GM23338 (cell line): ENCODE measurements around the gene TEX26. TPM values are rescaled to one million over a fixed set of nuclear protein-coding genes. Genes with fewer than 3 reads are reported as not detected.
"Not testable (repeated sequence)": the region's sequence is repeated elsewhere in the genome, so short reads cannot be mapped to it uniquely, and the experiment has no call there.

Experiments used
- ATAC-seq: fragments of 200-7000 bp; cut with Tn5 transposase; 3 replicates; pipeline ENCODE4 v1.9.1; 2020
- DNase-seq: peaks from one replicate; pipeline ENCODE4 v3.0.0-alpha.2; 2015; ENCODE audit warnings: low spot score
- H2AFZ ChIP-seq: fragments of 200-600 bp; sonication (generic); 2 replicates; pipeline ENCODE4 v1.8.0; 2016; ENCODE audit warnings: antibody characterized with exemption, mild to moderate bottlenecking, moderate library complexity
- H3F3A ChIP-seq: fragments of 200-600 bp; sonication (generic); replicated peaks from 2 replicates; pipeline ENCODE4 v1.8.0; 2017; ENCODE audit warnings: antibody characterized with exemption, mixed run types, low read depth
- H3K27ac ChIP-seq: fragments of 200-600 bp; sonication (generic); 2 replicates; pipeline ENCODE4 v1.6.1; 2016; ENCODE audit warnings: low read depth
- H3K27me3 ChIP-seq: fragments of 200-600 bp; sonication (generic); 2 replicates; pipeline ENCODE4 v1.8.0; 2016; ENCODE audit warnings: mild to moderate bottlenecking, mixed run types, moderate library complexity; ENCODE audit not compliant: insufficient read depth
- H3K36me3 ChIP-seq: fragments of 200-600 bp; sonication (generic); 2 replicates; pipeline ENCODE4 v1.8.0; 2016; ENCODE audit warnings: mild to moderate bottlenecking; ENCODE audit not compliant: insufficient read depth
- H3K4me1 ChIP-seq: fragments of 200-600 bp; sonication (generic); 2 replicates; pipeline ENCODE4 v1.8.0; 2016; ENCODE audit warnings: mild to moderate bottlenecking, moderate library complexity; ENCODE audit not compliant: insufficient read depth
- H3K4me2 ChIP-seq: fragments of 200-600 bp; sonication (generic); 2 replicates; pipeline ENCODE4 v1.7.1; 2017; ENCODE audit warnings: mixed run types
- H3K4me3 ChIP-seq: fragments of 200-600 bp; sonication (generic); 2 replicates; pipeline ENCODE4 v1.6.1; 2016; ENCODE audit warnings: mixed run types
- H3K79me2 ChIP-seq: fragments of 200-600 bp; sonication (generic); replicated peaks from 2 replicates; pipeline ENCODE4 v1.8.0; 2017; ENCODE audit warnings: mild to moderate bottlenecking; ENCODE audit not compliant: insufficient read depth
- H3K9me2 ChIP-seq: fragments of 200-600 bp; sonication (generic); 2 replicates; pipeline ENCODE4 v1.8.0; 2017; ENCODE audit not compliant: insufficient read depth
- H4K20me1 ChIP-seq: fragments of 200-600 bp; sonication (generic); replicated peaks from 2 replicates; pipeline ENCODE4 v1.8.0; 2017; ENCODE audit warnings: mild to moderate bottlenecking; ENCODE audit not compliant: insufficient read depth
- H3K27ac Mint-ChIP-seq: 2 replicates; pipeline ENCODE4 v1.8.0; 2020; ENCODE audit warnings: inconsistent platforms, mild to moderate bottlenecking, moderate library complexity, mixed read lengths
- H3K27me3 Mint-ChIP-seq: 3 replicates; pipeline ENCODE4 v1.8.0; 2022; ENCODE audit warnings: low read depth, mild to moderate bottlenecking, moderate library complexity, mixed read lengths, inconsistent platforms; ENCODE audit not compliant: insufficient read depth, poor library complexity
- H3K36me3 Mint-ChIP-seq: 3 replicates; pipeline ENCODE4 v1.8.0; 2021; ENCODE audit warnings: low read depth, mild to moderate bottlenecking, inconsistent platforms, moderate library complexity, mixed read lengths
- H3K4me1 Mint-ChIP-seq: 3 replicates; pipeline ENCODE4 v1.8.0; 2020; ENCODE audit warnings: mild to moderate bottlenecking, inconsistent platforms, mixed read lengths
- H3K4me3 Mint-ChIP-seq: 3 replicates; pipeline ENCODE4 v1.8.0; 2021; ENCODE audit warnings: moderate library complexity, mild to moderate bottlenecking, inconsistent platforms, mixed read lengths
- H3K9me3 Mint-ChIP-seq: 3 replicates; pipeline ENCODE4 v1.8.0; 2020; ENCODE audit warnings: moderate library complexity, mild to moderate bottlenecking, inconsistent platforms, mixed read lengths
- CREB1 ChIP-seq: fragments of 250-450 bp; sonication (Bioruptor Pico); IDR thresholded peaks from 2 replicates; pipeline ENCODE4 v1.5.0; 2020; ENCODE audit warnings: low read depth, mild to moderate bottlenecking, moderate library complexity
- NANOG ChIP-seq: IDR thresholded peaks from 2 replicates; pipeline ENCODE4 v1.6.1; 2016; ENCODE audit warnings: antibody characterized with exemption, borderline replicate concordance
- STAT1 ChIP-seq: IDR thresholded peaks from one replicate; pipeline ENCODE4 v1.6.1; 2016; ENCODE audit warnings: antibody characterized with exemption; ENCODE audit not compliant: unreplicated experiment
- ZNF114 ChIP-seq: fragments of 250-450 bp; sonication (Bioruptor Pico); IDR thresholded peaks from 2 replicates; pipeline ENCODE4 v1.5.0; 2020; ENCODE audit warnings: mild to moderate bottlenecking, moderate library complexity
- ZNF331 ChIP-seq: fragments of 250-450 bp; sonication (Bioruptor Pico); IDR thresholded peaks from 2 replicates; pipeline ENCODE4 v1.5.0; 2020; ENCODE audit warnings: low read depth, mild to moderate bottlenecking, moderate library complexity
- polyA plus RNA-seq: library from polyadenylated mRNA; unstranded; fragments of >200 nt; fragmentation: Nextera tagmentation; extraction: Ambion mirVana; gene quantifications from 2 replicates; pipeline ENCODE4 v1.2.1, GENCODE V29; 2016
- total RNA-seq: library from RNA; depleted of rRNA; stranded (reverse); fragments of >200 nt; shearing (Covaris generic); gene quantifications from 2 replicates; pipeline ENCODE4 v1.2.3, GENCODE V29; 2014
- TF ChIP-seq, protein P1 (sequence below): IDR thresholded peaks from one replicate; pipeline ENCODE4 v1.6.1; 2018; ENCODE audit warnings: antibody characterized with exemption; ENCODE audit not compliant: unreplicated experiment
- TF ChIP-seq, protein P2 (sequence below): fragments of 250-450 bp; sonication (Bioruptor Pico); IDR thresholded peaks from 2 replicates; pipeline ENCODE4 v1.5.0; 2020; ENCODE audit warnings: mild to moderate bottlenecking, moderate library complexity

The TEX26 gene
- total and polyA plus RNA-seq, 2 experiments from 2014 or later: not detected

DNA sequence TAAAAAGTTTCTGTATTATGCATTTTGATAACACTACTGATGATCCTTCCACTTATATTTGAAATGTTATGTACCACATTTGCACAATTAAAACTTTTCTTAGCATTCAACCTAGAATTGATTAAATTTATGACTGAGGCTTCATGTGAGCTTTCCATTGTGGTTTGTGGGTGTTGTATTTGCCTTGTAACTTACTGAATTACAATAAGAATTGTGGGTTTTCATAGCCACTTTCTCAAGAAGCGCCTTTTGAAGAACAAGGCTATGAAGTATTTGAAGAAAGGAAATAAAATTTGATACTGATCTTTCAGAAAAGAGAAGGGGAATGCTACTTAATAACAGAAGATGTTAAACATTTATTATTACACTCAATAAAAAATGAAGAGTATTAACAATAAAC lies 7.0 kb upstream of the TEX26 start (continued):
- TF ChIP-seq, protein P1, sequence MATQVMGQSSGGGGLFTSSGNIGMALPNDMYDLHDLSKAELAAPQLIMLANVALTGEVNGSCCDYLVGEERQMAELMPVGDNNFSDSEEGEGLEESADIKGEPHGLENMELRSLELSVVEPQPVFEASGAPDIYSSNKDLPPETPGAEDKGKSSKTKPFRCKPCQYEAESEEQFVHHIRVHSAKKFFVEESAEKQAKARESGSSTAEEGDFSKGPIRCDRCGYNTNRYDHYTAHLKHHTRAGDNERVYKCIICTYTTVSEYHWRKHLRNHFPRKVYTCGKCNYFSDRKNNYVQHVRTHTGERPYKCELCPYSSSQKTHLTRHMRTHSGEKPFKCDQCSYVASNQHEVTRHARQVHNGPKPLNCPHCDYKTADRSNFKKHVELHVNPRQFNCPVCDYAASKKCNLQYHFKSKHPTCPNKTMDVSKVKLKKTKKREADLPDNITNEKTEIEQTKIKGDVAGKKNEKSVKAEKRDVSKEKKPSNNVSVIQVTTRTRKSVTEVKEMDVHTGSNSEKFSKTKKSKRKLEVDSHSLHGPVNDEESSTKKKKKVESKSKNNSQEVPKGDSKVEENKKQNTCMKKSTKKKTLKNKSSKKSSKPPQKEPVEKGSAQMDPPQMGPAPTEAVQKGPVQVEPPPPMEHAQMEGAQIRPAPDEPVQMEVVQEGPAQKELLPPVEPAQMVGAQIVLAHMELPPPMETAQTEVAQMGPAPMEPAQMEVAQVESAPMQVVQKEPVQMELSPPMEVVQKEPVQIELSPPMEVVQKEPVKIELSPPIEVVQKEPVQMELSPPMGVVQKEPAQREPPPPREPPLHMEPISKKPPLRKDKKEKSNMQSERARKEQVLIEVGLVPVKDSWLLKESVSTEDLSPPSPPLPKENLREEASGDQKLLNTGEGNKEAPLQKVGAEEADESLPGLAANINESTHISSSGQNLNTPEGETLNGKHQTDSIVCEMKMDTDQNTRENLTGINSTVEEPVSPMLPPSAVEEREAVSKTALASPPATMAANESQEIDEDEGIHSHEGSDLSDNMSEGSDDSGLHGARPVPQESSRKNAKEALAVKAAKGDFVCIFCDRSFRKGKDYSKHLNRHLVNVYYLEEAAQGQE: no peak
- TF ChIP-seq CREB1 (CRISPR knock-in tag): no peak

DNA sequence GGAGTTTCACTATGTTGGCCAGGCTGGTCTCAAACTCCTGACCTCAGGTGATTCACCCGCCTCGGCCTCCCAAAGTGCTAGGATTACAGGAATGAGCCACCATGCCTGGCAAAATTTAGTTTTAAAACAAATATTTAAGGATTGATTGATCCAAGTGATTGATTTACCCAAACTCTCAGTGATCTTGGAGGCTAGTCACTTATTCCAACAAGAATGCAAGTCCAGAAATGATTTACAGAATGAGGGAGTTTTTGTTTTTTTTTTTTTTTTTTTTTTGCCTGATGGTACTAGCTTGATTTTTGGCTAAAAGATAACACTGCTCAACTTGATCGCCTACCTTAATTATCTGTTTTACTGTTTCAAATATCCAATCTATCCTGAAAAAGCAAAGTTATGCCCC lies 5.7 kb upstream of the TEX26 start:
- DNase-seq: no peak
- H3K4me3 ChIP-seq: no peak overlapping the region
- H3K4me1 Mint-ChIP-seq: peaks cover 10% of the 10 kb centered on the region
- no peaks in the 10 kb centered on the region for H3F3A ChIP-seq
- H3K27ac ChIP-seq: no peak overlapping the region
- no peaks in the 10 kb centered on the region for H3K36me3 Mint-ChIP-seq
- peaks cover 10% of the 10 kb centered on the region for H3K27me3 ChIP-seq
- no peaks in the 10 kb centered on the region; the same call in 2 of the 3 replicates for H3K9me3 Mint-ChIP-seq
- peaks cover 4% of the 10 kb centered on the region; the same call in 1 of the 2 replicates for H3K4me1 ChIP-seq
- H2AFZ ChIP-seq: no peak overlapping the region
- ATAC-seq: no peak
- no peaks in the 10 kb centered on the region for H3K9me2 ChIP-seq
- no peaks in the 10 kb centered on the region for H3K79me2 ChIP-seq
- no peaks in the 10 kb centered on the region for H3K27me3 Mint-ChIP-seq
- H4K20me1 ChIP-seq: no peaks in the 10 kb centered on the region
- no peak overlapping the region for H3K4me2 ChIP-seq
- no peak overlapping the region for H3K27ac Mint-ChIP-seq
- H3K4me3 Mint-ChIP-seq: no peak overlapping the region
- TF ChIP-seq ZNF114 (CRISPR knock-in tag) (no peak), NANOG (no peak), STAT1 (no peak), ZNF331 (CRISPR knock-in tag) (no peak)
- TF ChIP-seq, protein P2, sequence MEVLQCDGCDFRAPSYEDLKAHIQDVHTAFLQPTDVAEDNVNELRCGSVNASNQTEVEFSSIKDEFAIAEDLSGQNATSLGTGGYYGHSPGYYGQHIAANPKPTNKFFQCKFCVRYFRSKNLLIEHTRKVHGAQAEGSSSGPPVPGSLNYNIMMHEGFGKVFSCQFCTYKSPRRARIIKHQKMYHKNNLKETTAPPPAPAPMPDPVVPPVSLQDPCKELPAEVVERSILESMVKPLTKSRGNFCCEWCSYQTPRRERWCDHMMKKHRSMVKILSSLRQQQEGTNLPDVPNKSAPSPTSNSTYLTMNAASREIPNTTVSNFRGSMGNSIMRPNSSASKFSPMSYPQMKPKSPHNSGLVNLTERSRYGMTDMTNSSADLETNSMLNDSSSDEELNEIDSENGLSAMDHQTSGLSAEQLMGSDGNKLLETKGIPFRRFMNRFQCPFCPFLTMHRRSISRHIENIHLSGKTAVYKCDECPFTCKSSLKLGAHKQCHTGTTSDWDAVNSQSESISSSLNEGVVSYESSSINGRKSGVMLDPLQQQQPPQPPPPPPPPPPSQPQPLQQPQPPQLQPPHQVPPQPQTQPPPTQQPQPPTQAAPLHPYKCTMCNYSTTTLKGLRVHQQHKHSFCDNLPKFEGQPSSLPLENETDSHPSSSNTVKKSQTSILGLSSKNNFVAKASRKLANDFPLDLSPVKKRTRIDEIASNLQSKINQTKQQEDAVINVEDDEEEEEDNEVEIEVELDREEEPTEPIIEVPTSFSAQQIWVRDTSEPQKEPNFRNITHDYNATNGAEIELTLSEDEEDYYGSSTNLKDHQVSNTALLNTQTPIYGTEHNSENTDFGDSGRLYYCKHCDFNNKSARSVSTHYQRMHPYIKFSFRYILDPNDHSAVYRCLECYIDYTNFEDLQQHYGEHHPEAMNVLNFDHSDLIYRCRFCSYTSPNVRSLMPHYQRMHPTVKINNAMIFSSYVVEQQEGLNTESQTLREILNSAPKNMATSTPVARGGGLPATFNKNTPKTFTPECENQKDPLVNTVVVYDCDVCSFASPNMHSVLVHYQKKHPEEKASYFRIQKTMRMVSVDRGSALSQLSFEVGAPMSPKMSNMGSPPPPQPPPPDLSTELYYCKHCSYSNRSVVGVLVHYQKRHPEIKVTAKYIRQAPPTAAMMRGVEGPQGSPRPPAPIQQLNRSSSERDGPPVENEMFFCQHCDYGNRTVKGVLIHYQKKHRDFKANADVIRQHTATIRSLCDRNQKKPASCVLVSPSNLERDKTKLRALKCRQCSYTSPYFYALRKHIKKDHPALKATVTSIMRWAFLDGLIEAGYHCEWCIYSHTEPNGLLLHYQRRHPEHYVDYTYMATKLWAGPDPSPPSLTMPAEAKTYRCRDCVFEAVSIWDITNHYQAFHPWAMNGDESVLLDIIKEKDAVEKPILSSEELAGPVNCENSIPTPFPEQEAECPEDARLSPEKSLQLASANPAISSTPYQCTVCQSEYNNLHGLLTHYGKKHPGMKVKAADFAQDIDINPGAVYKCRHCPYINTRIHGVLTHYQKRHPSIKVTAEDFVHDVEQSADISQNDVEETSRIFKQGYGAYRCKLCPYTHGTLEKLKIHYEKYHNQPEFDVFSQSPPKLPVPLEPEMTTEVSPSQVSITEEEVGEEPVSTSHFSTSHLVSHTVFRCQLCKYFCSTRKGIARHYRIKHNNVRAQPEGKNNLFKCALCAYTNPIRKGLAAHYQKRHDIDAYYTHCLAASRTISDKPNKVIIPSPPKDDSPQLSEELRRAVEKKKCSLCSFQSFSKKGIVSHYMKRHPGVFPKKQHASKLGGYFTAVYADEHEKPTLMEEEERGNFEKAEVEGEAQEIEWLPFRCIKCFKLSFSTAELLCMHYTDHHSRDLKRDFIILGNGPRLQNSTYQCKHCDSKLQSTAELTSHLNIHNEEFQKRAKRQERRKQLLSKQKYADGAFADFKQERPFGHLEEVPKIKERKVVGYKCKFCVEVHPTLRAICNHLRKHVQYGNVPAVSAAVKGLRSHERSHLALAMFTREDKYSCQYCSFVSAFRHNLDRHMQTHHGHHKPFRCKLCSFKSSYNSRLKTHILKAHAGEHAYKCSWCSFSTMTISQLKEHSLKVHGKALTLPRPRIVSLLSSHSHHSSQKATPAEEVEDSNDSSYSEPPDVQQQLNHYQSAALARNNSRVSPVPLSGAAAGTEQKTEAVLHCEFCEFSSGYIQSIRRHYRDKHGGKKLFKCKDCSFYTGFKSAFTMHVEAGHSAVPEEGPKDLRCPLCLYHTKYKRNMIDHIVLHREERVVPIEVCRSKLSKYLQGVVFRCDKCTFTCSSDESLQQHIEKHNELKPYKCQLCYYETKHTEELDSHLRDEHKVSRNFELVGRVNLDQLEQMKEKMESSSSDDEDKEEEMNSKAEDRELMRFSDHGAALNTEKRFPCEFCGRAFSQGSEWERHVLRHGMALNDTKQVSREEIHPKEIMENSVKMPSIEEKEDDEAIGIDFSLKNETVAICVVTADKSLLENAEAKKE (CRISPR knock-in tag): no peak
- H3K36me3 ChIP-seq: no peaks in the 10 kb centered on the region

DNA sequence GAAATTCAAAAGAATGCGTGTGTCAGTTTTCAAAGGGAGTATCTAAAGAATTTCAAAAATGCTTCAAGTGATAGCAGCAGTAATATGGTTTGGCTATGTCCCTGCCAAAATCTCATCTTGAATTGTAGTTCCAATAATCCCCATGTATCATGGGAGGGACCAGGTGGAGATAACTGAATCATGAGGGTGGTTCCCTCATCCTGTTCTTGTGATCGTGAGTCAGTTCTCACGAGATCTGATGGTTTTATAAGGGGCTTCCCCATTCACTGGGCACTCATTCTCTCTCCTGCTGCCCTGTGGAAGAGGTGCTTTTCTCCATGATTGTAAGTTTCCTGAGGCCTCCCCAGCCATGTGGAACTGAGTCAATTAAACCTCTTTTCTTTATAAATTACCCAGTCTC lies 5.3 kb upstream of the TEX26 start:
- not testable (repeated sequence) for H3K27me3 Mint-ChIP-seq, H3K4me2 ChIP-seq, H3K4me1 ChIP-seq, DNase-seq, H3K4me3 ChIP-seq, H3K27ac ChIP-seq, H3K27ac Mint-ChIP-seq, H3K36me3 ChIP-seq, H3K9me2 ChIP-seq, H3F3A ChIP-seq, H3K9me3 Mint-ChIP-seq, H2AFZ ChIP-seq, H3K36me3 Mint-ChIP-seq, H3K79me2 ChIP-seq, H4K20me1 ChIP-seq, ATAC-seq, H3K4me3 Mint-ChIP-seq
- H3K27me3 ChIP-seq: peaks cover 13% of the 10 kb centered on the region
- peaks cover 11% of the 10 kb centered on the region for H3K4me1 Mint-ChIP-seq
